Breast epithelium (tissue), 4 donors: ENCODE measurements around the gene PTPN1. TPM values are rescaled to one million over a fixed set of nuclear protein-coding genes. Genes with fewer than 3 reads are reported as not detected.
A peak's percentile ranks its signal among the peaks of the same experiment; 100 is the strongest.

ENCODE experiments used
- DNase-seq, 2 donors: peaks; one replicate each; pipeline ENCODE4 v3.0.0-alpha.2; 2019; ENCODE audit warnings: low spot score in 2 of 2
- H3K27ac ChIP-seq, 2 donors: fragments of 200-600 bp; sonication (generic) in 1 of 2; one replicate each; pipeline ENCODE4 v1.5.1; 2016 to 2019; ENCODE audit warnings: mild to moderate bottlenecking in 1 of 2
- H3K27me3 ChIP-seq, 2 donors: fragments of 200-600 bp; sonication (generic) in 1 of 2; one replicate each; pipeline versions ENCODE4 v1.5.1 to v1.6.0; 2017 to 2019; ENCODE audit warnings: control low read depth in 1 of 2, mild to moderate bottlenecking in 1 of 2
- H3K36me3 ChIP-seq: fragments of 200-600 bp; one replicate; pipeline ENCODE4 v1.5.1; 2019
- H3K4me1 ChIP-seq, 2 donors: fragments of 200-600 bp; sonication (generic); one replicate each; pipeline ENCODE4 v1.5.1; 2016 to 2019; ENCODE audit warnings: control low read depth in 1 of 2
- H3K4me3 ChIP-seq, 3 donors: fragments of 200-600 bp; sonication (generic); 1 replicate in 2 of 3; 2 replicates in 1 of 3; pipeline ENCODE4 v1.5.1; 2016 to 2019; ENCODE audit warnings: mild to moderate bottlenecking in 3 of 3, moderate library complexity in 2 of 3
- H3K9me3 ChIP-seq, 2 donors: fragments of 200-600 bp; sonication (generic) in 1 of 2; one replicate each; pipeline ENCODE4 v1.5.1; 2016 to 2019; ENCODE audit warnings: control low read depth in 1 of 2
- CTCF ChIP-seq, 3 donors: fragments of 450-650 bp; IDR thresholded peaks; one replicate each; pipeline ENCODE4 v1.5.1; 2016 to 2017; ENCODE audit warnings: antibody characterized with exemption in 3 of 3, mild to moderate bottlenecking in 3 of 3, moderate library complexity in 3 of 3
- POLR2A ChIP-seq: fragments of 450-650 bp; IDR thresholded peaks from one replicate; pipeline ENCODE4 v1.6.1; 2016; ENCODE audit warnings: antibody characterized with exemption, mild to moderate bottlenecking, moderate library complexity
- POLR2AphosphoS5 ChIP-seq, 3 donors: sonication (generic); formaldehyde crosslinking; IDR thresholded peaks; one replicate each; pipeline ENCODE4 v1.6.1; 2017; ENCODE audit warnings: antibody characterized with exemption in 3 of 3
- intact Hi-C: fragments of 100-400 bp; cut with DNase I; formaldehyde crosslinking; loops from one replicate; pipeline ENCODE4 v1.15.1; 2023; ENCODE audit warnings: low total_unique reads
- total RNA-seq, 3 donors: library from RNA; depleted of rRNA; stranded (reverse); fragments of >200 nt; gene quantifications; one replicate each; pipeline ENCODE4 v1.1.0, GENCODE V29; 2016

Gene PTPN1
- total RNA-seq, 3 donors from 2014 or later: 23.8 to 29.2 (median 28.5) TPM

DNA sequence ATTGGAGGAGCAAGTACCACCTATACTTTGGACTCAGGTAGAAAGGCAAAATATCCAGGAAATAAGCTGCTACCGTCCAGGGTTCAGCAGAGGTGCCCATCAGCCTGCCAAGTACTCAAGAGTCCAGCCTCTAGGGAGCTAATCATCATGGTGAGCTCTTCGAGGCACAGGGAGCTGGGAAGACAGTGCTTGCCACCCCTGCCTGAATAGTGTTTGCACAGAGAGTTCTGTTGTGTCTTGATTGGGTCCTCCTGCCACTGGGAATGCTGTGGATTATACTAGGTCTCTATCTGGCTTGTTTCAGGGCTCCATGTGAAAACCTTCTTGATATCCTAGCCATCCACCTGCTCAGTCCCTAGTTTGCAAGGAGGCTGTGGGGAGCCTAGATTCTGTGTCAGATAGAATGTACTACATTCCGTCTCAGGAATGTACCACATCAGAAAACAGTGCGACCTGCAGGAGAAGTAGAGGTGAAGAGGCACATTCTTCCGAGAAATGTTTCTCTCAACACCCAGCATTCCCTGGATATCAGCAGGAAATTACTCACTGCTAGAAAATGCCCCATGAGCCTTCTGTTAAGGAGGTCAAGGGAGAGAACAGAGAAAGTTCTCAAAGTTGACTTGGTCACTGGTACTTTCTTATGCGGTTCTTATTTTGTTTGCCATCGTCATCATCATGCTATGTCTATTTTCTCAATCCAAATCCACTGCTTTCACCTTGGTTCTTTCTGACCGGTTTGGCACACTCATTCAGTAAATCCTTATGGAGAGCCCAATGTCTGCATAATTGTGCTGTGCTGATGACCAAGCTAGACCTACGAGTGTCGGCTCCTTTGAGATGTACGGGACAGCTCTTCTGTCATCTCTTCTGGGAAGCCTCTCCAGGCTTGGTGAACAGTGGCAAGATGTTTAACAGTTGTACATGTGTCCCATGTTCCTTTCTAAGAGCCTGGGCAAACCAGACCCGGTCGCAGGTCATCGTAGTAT, 30.7 kb downstream of the PTPN1 start:
- no peaks in the 10 kb centered on the region for H3K27me3 ChIP-seq
- H3K4me3 ChIP-seq: no peak overlapping the region
- no peaks in the 10 kb centered on the region for H3K36me3 ChIP-seq
- H3K9me3 ChIP-seq: no peaks in the 10 kb centered on the region
- H3K27ac ChIP-seq: peak overlapping the region; percentile 30 to 78
- intact Hi-C loops: no loop called here
- H3K4me1 ChIP-seq: peaks cover 0 to 4% of the 10 kb centered on the region in 2 donors
- TF ChIP-seq POLR2AphosphoS5 (IDR thresholded peaks at IDR 0.05) (no peak), POLR2A (no peak), CTCF (IDR thresholded peaks at IDR 0.05) (no peak)
- DNase-seq: no peak

DNA sequence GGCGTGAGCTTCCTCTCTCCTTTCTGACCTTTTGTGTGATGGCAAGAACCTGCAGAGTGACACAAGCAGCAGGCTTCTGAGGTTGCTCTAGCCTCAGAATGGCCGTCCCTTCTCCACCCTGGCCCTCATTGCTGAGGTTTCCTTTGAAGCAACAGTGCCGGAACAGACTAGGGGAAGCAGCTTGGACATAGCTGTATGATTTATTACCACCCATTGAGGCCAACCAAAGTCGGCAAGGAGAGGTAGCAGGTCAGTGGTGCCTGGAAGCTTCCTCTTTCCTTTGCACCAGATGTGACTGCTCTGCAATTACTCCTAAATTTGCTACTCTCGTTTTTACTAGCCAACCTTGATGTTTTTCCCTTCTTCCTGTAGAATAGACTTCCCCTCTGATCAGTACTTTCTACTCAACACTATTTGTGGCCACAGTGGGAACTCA, 31.4 kb downstream of the PTPN1 start:
- intact Hi-C loops: no loop called here
- no peak for DNase-seq
- Histone ChIP-seq H3K9me3 (no peaks in the 10 kb centered on the region), H3K4me1 (peaks cover 0 to 4% of the 10 kb centered on the region in 2 donors), H3K27ac (peak overlapping the region; percentile 30 to 78), H3K27me3 (no peaks in the 10 kb centered on the region), H3K36me3 (no peaks in the 10 kb centered on the region), H3K4me3 (no peak overlapping the region)
- TF ChIP-seq POLR2A (no peak), POLR2AphosphoS5 (IDR thresholded peaks at IDR 0.05) (no peak), CTCF (IDR thresholded peaks at IDR 0.05) (no peak)

DNA sequence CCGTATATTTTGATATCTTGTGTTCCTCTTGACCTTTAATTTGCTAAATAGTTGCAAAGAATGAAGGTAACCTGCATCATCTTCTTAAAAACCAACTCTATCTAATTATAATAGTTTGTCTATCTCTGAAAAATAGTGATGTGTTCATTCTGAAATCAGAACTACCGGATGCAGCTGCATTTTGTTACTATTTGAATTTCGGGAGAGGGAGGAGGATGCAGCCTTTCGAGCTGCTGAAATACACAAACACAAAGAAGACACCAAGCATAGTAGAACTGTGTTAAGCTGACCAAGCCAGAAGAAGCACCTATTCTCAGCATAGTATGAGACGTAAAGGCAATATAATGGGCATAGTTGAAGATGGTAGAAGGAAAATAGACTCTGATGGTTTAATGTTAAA, 33.1 kb downstream of the PTPN1 start:
- H3K36me3 ChIP-seq: no peaks in the 10 kb centered on the region
- intact Hi-C loops: no loop called here
- H3K27ac ChIP-seq: no peak overlapping the region
- TF ChIP-seq CTCF (IDR thresholded peaks at IDR 0.05): no peak
- TF ChIP-seq POLR2A: no peak
- no peak for TF ChIP-seq POLR2AphosphoS5 (IDR thresholded peaks at IDR 0.05)
- DNase-seq: no peak
- H3K9me3 ChIP-seq: no peaks in the 10 kb centered on the region
- H3K4me3 ChIP-seq: no peak overlapping the region
- no peaks in the 10 kb centered on the region for H3K27me3 ChIP-seq
- no peaks in the 10 kb centered on the region for H3K4me1 ChIP-seq

GRCh38 chr20:50545126-50545525, 34.9 kb downstream of the PTPN1 start:
- H3K36me3 ChIP-seq: no peaks in the 10 kb centered on the region
- intact Hi-C loops: no loop called here

More at GRCh38 chr20:50545126-50545525, 34.9 kb downstream of the PTPN1 start:
- DNase-seq: no peak
- TF ChIP-seq POLR2A (no peak), POLR2AphosphoS5 (IDR thresholded peaks at IDR 0.05) (no peak), CTCF (IDR thresholded peaks at IDR 0.05) (no peak)
- Histone ChIP-seq H3K4me1 (no peaks in the 10 kb centered on the region), H3K9me3 (no peaks in the 10 kb centered on the region), H3K27me3 (no peaks in the 10 kb centered on the region), H3K4me3 (no peak overlapping the region), H3K27ac (no peak overlapping the region)
